ENCODE measurements around the gene RPA1. TPM values are rescaled to one million over a fixed set of nuclear protein-coding genes. Genes with fewer than 3 reads are reported as not detected.

The RPA1 gene
- total and polyA plus RNA-seq, 9 donors = 14.9 to 71.9 (median 47.6) TPM

- Histone ChIP-seq H3K4me3 (ENCODE audit: low read length) (no peak overlapping the region), H3K27ac (ENCODE audit: low read length) (no peak overlapping the region), H3K36me3 (ENCODE audit: control insufficient read depth, insufficient read depth, low read length) (peaks cover 26% of the 10 kb centered on the region), H3K27me3 (ENCODE audit: control insufficient read depth, insufficient read depth, low read length) (no peaks in the 10 kb centered on the region), H3K9me3 (replicated peaks; ENCODE audit: control insufficient read depth, low read depth, low read length) (no peaks in the 10 kb centered on the region), H3K4me1 (ENCODE audit: control insufficient read depth, insufficient read depth, low read length) (no peaks in the 10 kb centered on the region)
- 63% methylated on average over 4 of the region's 5 CpGs for WGBS (ENCODE audit: insufficient coverage)
- DNase-seq = no peak
Measured at GRCh38 chr17:1871756-1872155, 42.0 kb downstream of the RPA1 start.

GRCh38 chr17:1872254-1872653 lies 42.4 kb downstream of the RPA1 start:
- H3K27ac ChIP-seq (ENCODE audit: low read length) = no peak overlapping the region
- no peak for DNase-seq
- WGBS (ENCODE audit: insufficient coverage) = 94% methylated on average over 12 of the region's 12 CpGs
- H3K9me3 ChIP-seq (replicated peaks; ENCODE audit: control insufficient read depth, low read depth, low read length) = no peaks in the 10 kb centered on the region
- H3K4me1 ChIP-seq (ENCODE audit: control insufficient read depth, insufficient read depth, low read length) = no peaks in the 10 kb centered on the region
- no peaks in the 10 kb centered on the region for H3K27me3 ChIP-seq (ENCODE audit: control insufficient read depth, insufficient read depth, low read length)
- H3K4me3 ChIP-seq (ENCODE audit: low read length) = no peak overlapping the region
- peaks cover 26% of the 10 kb centered on the region for H3K36me3 ChIP-seq (ENCODE audit: control insufficient read depth, insufficient read depth, low read length)

DNA sequence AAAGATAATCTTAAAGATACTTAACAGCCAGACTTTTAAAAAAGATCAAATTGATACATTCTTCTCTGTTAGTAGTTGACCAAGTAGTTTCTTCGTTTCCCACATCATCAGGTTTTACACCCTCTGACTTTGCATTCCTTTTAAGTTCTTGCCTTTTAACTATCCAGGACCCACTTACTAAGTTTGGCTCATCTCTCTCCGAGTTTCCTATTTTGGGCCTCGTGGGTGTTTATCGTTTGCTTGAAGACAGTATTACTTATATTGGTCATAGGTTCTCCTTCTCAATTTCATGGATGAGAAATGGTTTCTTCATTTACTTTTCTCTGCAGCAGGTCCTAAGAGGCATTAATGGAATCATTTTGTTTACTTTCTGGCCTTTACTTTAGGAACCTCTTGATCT lies 43.2 kb downstream of the RPA1 start:
- WGBS (ENCODE audit: insufficient coverage) = 60% methylated on average over 1 of the region's 4 CpGs

DNA sequence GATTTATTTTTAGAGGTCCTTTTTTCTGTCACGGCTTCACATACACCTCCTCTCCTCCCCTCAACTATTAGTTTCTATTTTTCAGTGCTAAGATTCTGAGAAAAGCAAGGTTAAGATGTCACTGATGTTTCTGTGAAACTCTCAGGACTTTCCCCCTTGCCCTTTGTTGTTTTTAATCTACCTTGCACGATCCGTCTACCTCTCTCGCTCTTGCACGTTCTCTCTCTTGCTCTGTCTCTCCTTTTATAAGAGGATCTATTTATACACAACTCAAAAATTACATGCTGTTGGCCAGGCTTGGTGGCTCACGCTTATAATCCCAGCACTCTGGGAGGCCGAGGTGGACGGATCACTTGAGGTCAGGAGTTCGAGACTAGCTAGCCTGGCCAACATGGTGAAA lies 43.6 kb downstream of the RPA1 start:
- 92% methylated on average over 8 of the region's 9 CpGs for WGBS (ENCODE audit: insufficient coverage)
- H3K4me1 ChIP-seq (ENCODE audit: control insufficient read depth, insufficient read depth, low read length) = no peaks in the 10 kb centered on the region
- no peaks in the 10 kb centered on the region for H3K9me3 ChIP-seq (replicated peaks; ENCODE audit: control insufficient read depth, low read depth, low read length)
- H3K4me3 ChIP-seq (ENCODE audit: low read length) = no peak overlapping the region
- no peaks in the 10 kb centered on the region for H3K27me3 ChIP-seq (ENCODE audit: control insufficient read depth, insufficient read depth, low read length)
- DNase-seq = no peak
- H3K36me3 ChIP-seq (ENCODE audit: control insufficient read depth, insufficient read depth, low read length) = peaks cover 29% of the 10 kb centered on the region
- H3K27ac ChIP-seq (ENCODE audit: low read length) = no peak overlapping the region

More for the DNA sequence above, 43.2 kb downstream of the RPA1 start:
- H3K4me3 ChIP-seq (ENCODE audit: low read length) = no peak overlapping the region
- peaks cover 29% of the 10 kb centered on the region for H3K36me3 ChIP-seq (ENCODE audit: control insufficient read depth, insufficient read depth, low read length)
- H3K9me3 ChIP-seq (replicated peaks; ENCODE audit: control insufficient read depth, low read depth, low read length) = no peaks in the 10 kb centered on the region
- no peaks in the 10 kb centered on the region for H3K27me3 ChIP-seq (ENCODE audit: control insufficient read depth, insufficient read depth, low read length)
- no peak overlapping the region for H3K27ac ChIP-seq (ENCODE audit: low read length)
- DNase-seq = no peak
- no peaks in the 10 kb centered on the region for H3K4me1 ChIP-seq (ENCODE audit: control insufficient read depth, insufficient read depth, low read length)

GRCh38 chr17:1875597-1875996 lies 45.8 kb downstream of the RPA1 start:
- H3K36me3 ChIP-seq (ENCODE audit: control insufficient read depth, insufficient read depth, low read length) = peaks cover 42% of the 10 kb centered on the region
- WGBS (ENCODE audit: insufficient coverage) = no CpG with 5 or more reads among the region's 4 CpGs

GRCh38 chr17:1878419-1879121 lies 48.8 kb downstream of the RPA1 start:
- Histone ChIP-seq H3K4me1 (ENCODE audit: control insufficient read depth, insufficient read depth, low read length) (no peaks in the 10 kb centered on the region), H3K4me3 (ENCODE audit: low read length) (no peak overlapping the region), H3K9me3 (replicated peaks; ENCODE audit: control insufficient read depth, low read depth, low read length) (no peaks in the 10 kb centered on the region), H3K27ac (ENCODE audit: low read length) (no peak overlapping the region), H3K27me3 (ENCODE audit: control insufficient read depth, insufficient read depth, low read length) (no peaks in the 10 kb centered on the region), H3K36me3 (ENCODE audit: control insufficient read depth, insufficient read depth, low read length) (peaks cover 45% of the 10 kb centered on the region)
- 92% methylated on average over 13 of the region's 17 CpGs for WGBS (ENCODE audit: insufficient coverage)
- no peak for DNase-seq

More at GRCh38 chr17:1875597-1875996, 45.8 kb downstream of the RPA1 start:
- no peaks in the 10 kb centered on the region for H3K4me1 ChIP-seq (ENCODE audit: control insufficient read depth, insufficient read depth, low read length)
- no peak overlapping the region for H3K4me3 ChIP-seq (ENCODE audit: low read length)
- no peaks in the 10 kb centered on the region for H3K27me3 ChIP-seq (ENCODE audit: control insufficient read depth, insufficient read depth, low read length)
- no peak overlapping the region for H3K27ac ChIP-seq (ENCODE audit: low read length)
- no peak for DNase-seq
- H3K9me3 ChIP-seq (replicated peaks; ENCODE audit: control insufficient read depth, low read depth, low read length) = no peaks in the 10 kb centered on the region

DNA sequence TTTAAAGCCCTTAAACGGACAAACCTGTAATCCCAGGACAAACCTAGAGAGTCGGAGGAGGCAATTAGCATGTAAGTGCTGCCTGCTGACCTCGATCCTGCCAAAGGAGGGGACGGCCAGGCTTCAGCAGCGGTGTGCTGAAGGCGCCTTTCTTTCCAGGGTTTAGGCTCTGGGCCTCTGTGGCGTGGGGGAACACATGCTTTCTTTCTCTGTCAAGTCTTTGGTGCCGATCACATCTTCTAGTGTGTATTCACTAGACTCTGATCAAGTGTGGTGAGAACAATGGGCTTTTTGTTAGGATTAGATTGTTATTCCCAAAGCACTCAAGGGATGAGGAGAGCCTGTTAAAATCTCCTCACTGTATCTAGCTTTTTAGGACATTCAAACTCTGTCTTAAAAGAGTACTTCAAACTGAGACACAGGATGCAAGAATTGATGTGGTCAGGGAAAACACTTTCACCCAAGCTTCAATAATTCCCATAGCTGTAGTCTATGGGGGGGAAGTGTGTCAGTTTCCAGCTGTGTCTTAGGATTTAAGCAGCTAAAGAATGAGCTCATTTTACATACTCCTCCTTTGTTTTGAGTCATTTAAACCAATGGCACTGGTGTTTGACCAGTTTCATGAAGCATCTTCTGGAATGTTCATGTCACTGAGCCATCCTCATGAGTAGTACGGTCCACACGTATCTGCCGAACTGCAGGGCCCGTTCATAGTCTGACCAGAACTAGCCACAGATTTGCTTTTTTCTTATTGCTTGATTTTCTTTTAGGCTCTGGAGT lies 51.2 kb downstream of the RPA1 start:
- H3K36me3 ChIP-seq (ENCODE audit: control insufficient read depth, insufficient read depth, low read length) = peaks cover 60% of the 10 kb centered on the region
- H3K9me3 ChIP-seq (replicated peaks; ENCODE audit: control insufficient read depth, low read depth, low read length) = peaks cover 3% of the 10 kb centered on the region
- no peaks in the 10 kb centered on the region for H3K4me1 ChIP-seq (ENCODE audit: control insufficient read depth, insufficient read depth, low read length)
- 59% methylated on average over 11 of the region's 12 CpGs for WGBS (ENCODE audit: insufficient coverage)
- H3K27me3 ChIP-seq (ENCODE audit: control insufficient read depth, insufficient read depth, low read length) = no peaks in the 10 kb centered on the region
- no peak for DNase-seq
- no peak overlapping the region for H3K27ac ChIP-seq (ENCODE audit: low read length)
- no peak overlapping the region for H3K4me3 ChIP-seq (ENCODE audit: low read length)

DNA sequence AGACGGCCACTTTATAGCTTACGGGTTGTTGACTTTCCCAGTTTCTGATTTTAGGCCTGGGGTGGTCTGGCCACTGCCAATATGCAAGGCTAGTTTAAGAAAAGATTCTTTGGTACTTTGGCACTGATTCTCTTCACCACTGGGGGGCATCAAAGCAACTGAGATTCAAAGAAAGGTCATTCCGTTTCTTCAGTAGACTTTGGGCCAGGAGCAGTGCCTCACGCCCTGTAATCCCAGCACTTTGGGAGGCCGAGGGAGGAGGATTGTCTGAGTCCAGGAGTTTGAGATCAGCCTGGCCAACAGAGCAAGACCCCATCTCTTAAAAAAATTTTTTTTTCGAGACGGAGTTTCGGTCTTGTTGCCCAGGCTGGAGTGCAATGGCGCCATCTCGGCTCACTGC lies 53.0 kb downstream of the RPA1 start:
- peaks cover 63% of the 10 kb centered on the region for H3K36me3 ChIP-seq (ENCODE audit: control insufficient read depth, insufficient read depth, low read length)
- H3K9me3 ChIP-seq (replicated peaks; ENCODE audit: control insufficient read depth, low read depth, low read length) = peaks cover 4% of the 10 kb centered on the region
- H3K27me3 ChIP-seq (ENCODE audit: control insufficient read depth, insufficient read depth, low read length) = no peaks in the 10 kb centered on the region
- no peak overlapping the region for H3K27ac ChIP-seq (ENCODE audit: low read length)
- no peaks in the 10 kb centered on the region for H3K4me1 ChIP-seq (ENCODE audit: control insufficient read depth, insufficient read depth, low read length)
- DNase-seq = peak; percentile 22
- no peak overlapping the region for H3K4me3 ChIP-seq (ENCODE audit: low read length)
- 78% methylated on average over 10 of the region's 10 CpGs for WGBS (ENCODE audit: insufficient coverage)

GRCh38 chr17:1883536-1883935 lies 53.7 kb downstream of the RPA1 start:
- Histone ChIP-seq H3K36me3 (ENCODE audit: control insufficient read depth, insufficient read depth, low read length) (peaks cover 70% of the 10 kb centered on the region), H3K27ac (ENCODE audit: low read length) (no peak overlapping the region), H3K9me3 (replicated peaks; ENCODE audit: control insufficient read depth, low read depth, low read length) (peaks cover 4% of the 10 kb centered on the region), H3K4me3 (ENCODE audit: low read length) (no peak overlapping the region), H3K27me3 (ENCODE audit: control insufficient read depth, insufficient read depth, low read length) (no peaks in the 10 kb centered on the region), H3K4me1 (ENCODE audit: control insufficient read depth, insufficient read depth, low read length) (no peaks in the 10 kb centered on the region)
- DNase-seq = no peak
- 96% methylated on average over 15 of the region's 16 CpGs for WGBS (ENCODE audit: insufficient coverage)

GRCh38 chr17:1888741-1889140 lies 58.9 kb downstream of the RPA1 start:
- Histone ChIP-seq H3K36me3 (ENCODE audit: control insufficient read depth, insufficient read depth, low read length) (peaks cover 62% of the 10 kb centered on the region), H3K4me3 (ENCODE audit: low read length) (no peak overlapping the region), H3K4me1 (ENCODE audit: control insufficient read depth, insufficient read depth, low read length) (no peaks in the 10 kb centered on the region), H3K9me3 (replicated peaks; ENCODE audit: control insufficient read depth, low read depth, low read length) (peaks cover 4% of the 10 kb centered on the region), H3K27me3 (ENCODE audit: control insufficient read depth, insufficient read depth, low read length) (no peaks in the 10 kb centered on the region), H3K27ac (ENCODE audit: low read length) (no peak overlapping the region)
- no peak for DNase-seq
- 90% methylated on average over 8 of the region's 14 CpGs for WGBS (ENCODE audit: insufficient coverage)

All from muscle of leg (tissue), 11 donors.